GM06990 (cell line): Measurements from ENCODE around the gene FCHSD2.

Experiments used
- DNase-seq: peaks from one replicate; pipeline ENCODE4 v3.0.0-alpha.2; 2011; ENCODE audit not compliant: insufficient read length; ENCODE audit errors: extremely low read depth
- H3K27me3 ChIP-seq: replicated peaks from 2 replicates; pipeline ENCODE4 v1.6.0; 2011; ENCODE audit warnings: low read length; ENCODE audit not compliant: control insufficient read depth, insufficient read depth
- H3K36me3 ChIP-seq: 2 replicates; pipeline ENCODE4 v1.5.1; 2011; ENCODE audit warnings: low read length; ENCODE audit not compliant: control insufficient read depth, insufficient read depth
- H3K4me3 ChIP-seq: replicated peaks from 2 replicates; pipeline ENCODE4 v1.5.1; 2011; ENCODE audit warnings: low read depth, mild to moderate bottlenecking, control low read depth, low read length
- CTCF ChIP-seq: IDR thresholded peaks from 2 replicates; pipeline ENCODE4 v1.5.1; 2011; ENCODE audit warnings: low read length, control low read depth, mild to moderate bottlenecking, inconsistent platforms; ENCODE audit not compliant: insufficient read depth, poor library complexity, severe bottlenecking

The FCHSD2 gene

GRCh38 chr11:73047773-73048371 is 94.2 kb downstream of the FCHSD2 start:
- Histone ChIP-seq H3K36me3 (no peaks in the 10 kb centered on the region; the same call in 1 of the 2 replicates), H3K4me3 (peak overlapping the region; percentile 46), H3K27me3 (no peaks in the 10 kb centered on the region)
- DNase-seq: peak; percentile 71
- TF ChIP-seq CTCF: no peak

- Histone ChIP-seq H3K36me3 (no peaks in the 10 kb centered on the region; the same call in 1 of the 2 replicates), H3K4me3 (no peak overlapping the region), H3K27me3 (no peaks in the 10 kb centered on the region)
- no peak for DNase-seq
- TF ChIP-seq CTCF: no peak
These were observed 102.1 kb downstream of the FCHSD2 start for GRCh38 chr11:73040046-73040445.

GRCh38 chr11:73034777-73035176 is 107.3 kb downstream of the FCHSD2 start:
- H3K4me3 ChIP-seq: no peak overlapping the region
- no peak for TF ChIP-seq CTCF
- H3K36me3 ChIP-seq: no peaks in the 10 kb centered on the region; the same call in none of the 2 replicates
- H3K27me3 ChIP-seq: no peaks in the 10 kb centered on the region
- DNase-seq: no peak

- DNase-seq: no peak
- no peaks in the 10 kb centered on the region for H3K27me3 ChIP-seq
- H3K4me3 ChIP-seq: no peak overlapping the region
- no peak for TF ChIP-seq CTCF
- peaks cover 1% of the 10 kb centered on the region for H3K36me3 ChIP-seq
These were observed 107.8 kb downstream of the FCHSD2 start for GRCh38 chr11:73034331-73034730.

GRCh38 chr11:73030130-73030529 is 112.0 kb downstream of the FCHSD2 start:
- no peak for TF ChIP-seq CTCF
- DNase-seq: no peak
- no peak overlapping the region for H3K4me3 ChIP-seq
- no peaks in the 10 kb centered on the region for H3K27me3 ChIP-seq
- H3K36me3 ChIP-seq: peaks cover 6% of the 10 kb centered on the region

- DNase-seq: no peak
- no peaks in the 10 kb centered on the region for H3K27me3 ChIP-seq
- H3K36me3 ChIP-seq: peaks cover 6% of the 10 kb centered on the region
- no peak overlapping the region for H3K4me3 ChIP-seq
- no peak for TF ChIP-seq CTCF
These were observed 112.7 kb downstream of the FCHSD2 start for GRCh38 chr11:73029403-73029802.
